HCT116 (cell line): ENCODE data around the gene EIF3A. TPM values are rescaled to one million over a fixed set of nuclear protein-coding genes. Genes with fewer than 3 reads are reported as not detected.

Source experiments
- ATAC-seq: fragments of 200-7000 bp; cut with Tn5 transposase; 2 replicates; pipeline ENCODE4 v1.9.1; 2020; ENCODE audit warnings: mild to moderate bottlenecking, moderate library complexity
- BruUV-seq: library from RNA; stranded (reverse); fragments of 400-500 nt; replicated peaks from 2 replicates; lab custom pipeline; 2021; lab: Mats Ljungman, UMichigan
- CTCF ChIA-PET: fragments of 300-600 bp; sonication (Branson Sonifier 250); formaldehyde crosslinking; loops from one replicate; lab custom pipeline; 2021; ENCODE audit warnings: antibody characterized with exemption; lab: Charles Lee
- POLR2A ChIA-PET: fragments of 300-600, 350-600 bp; sonication (Branson Sonifier 250); formaldehyde crosslinking; loops from one replicate; lab custom pipeline; 2021; ENCODE audit warnings: antibody characterized with exemption; lab: Charles Lee
- RAD21 ChIA-PET, 2 experiments: fragments of 300-600 bp; sonication (Branson Sonifier 250); formaldehyde crosslinking; loops; one replicate each; lab custom pipeline; 2023; ENCODE audit warnings: low total read pairs in 2 of 2; ENCODE audit not compliant: uncharacterized antibody in 2 of 2, unreplicated experiment in 2 of 2, low non-redundant PET in 1 of 2; lab: Charles Lee
- DNase-seq: peaks from one replicate; pipeline ENCODE4 v3.0.0-alpha.2; 2010; ENCODE audit warnings: low read depth, low spot score
- H2AFZ ChIP-seq: fragments of 200-600 bp; shearing (Covaris generic), sonication (generic); 2 replicates; pipeline ENCODE4 v1.6.1; 2017; ENCODE audit warnings: low read depth, mixed run types, mixed read lengths, antibody characterized with exemption, low read length; ENCODE audit not compliant: poor library complexity, severe bottlenecking
- H3K27ac ChIP-seq: 2 replicates; pipeline ENCODE4 v1.5.1; 2012; ENCODE audit warnings: low read depth, low read length
- H3K27me3 ChIP-seq: fragments of 200-600 bp; sonication (generic); 2 replicates; pipeline ENCODE4 v1.6.1; 2016; ENCODE audit warnings: mixed run types, low read length, mixed read lengths; ENCODE audit not compliant: insufficient read depth
- H3K36me3 ChIP-seq, 2 experiments: fragments of 200-500 bp in 1 of 2; fragments of 200-600 bp in 1 of 2; sonication (Bioruptor generic) in 1 of 2; sonication (generic) in 1 of 2; 2 replicates each; pipeline versions ENCODE4 v1.5.1 to v1.6.1; 2014 to 2016; ENCODE audit warnings: low read length in 2 of 2, inconsistent platforms in 1 of 2, mixed read lengths in 1 of 2, mixed run types in 1 of 2; ENCODE audit not compliant: insufficient read depth in 2 of 2, control insufficient read depth in 1 of 2
- H3K4me1 ChIP-seq, 2 experiments: fragments of 200-600 bp in 1 of 2; sonication (generic) in 1 of 2; 2 replicates each; pipeline versions ENCODE4 v1.5.1 to v1.6.1; 2012 to 2017; ENCODE audit warnings: low read length in 2 of 2, inconsistent platforms in 1 of 2, mild to moderate bottlenecking in 1 of 2, mixed read lengths in 1 of 2, mixed run types in 1 of 2, moderate library complexity in 1 of 2; ENCODE audit not compliant: insufficient read depth in 2 of 2, control insufficient read depth in 1 of 2
- H3K4me2 ChIP-seq: fragments of 200-600 bp; sonication (generic); 2 replicates; pipeline ENCODE4 v1.6.1; 2017; ENCODE audit warnings: mixed run types, low read length, mixed read lengths
- H3K4me3 ChIP-seq, 2 experiments: fragments of 200-600 bp in 1 of 2; sonication (generic) in 1 of 2; replicated peaks in 1 of 2; 2 replicates each; pipeline ENCODE4 v1.5.1; 2011 to 2016; ENCODE audit warnings: low read length in 2 of 2, control low read depth in 1 of 2, low read depth in 1 of 2, mild to moderate bottlenecking in 1 of 2, mixed read lengths in 1 of 2, mixed run types in 1 of 2
- H3K79me2 ChIP-seq: fragments of 200-600 bp; sonication (generic); 2 replicates; pipeline ENCODE4 v1.6.1; 2017; ENCODE audit warnings: mild to moderate bottlenecking, mixed run types, low read length, moderate library complexity, mixed read lengths; ENCODE audit not compliant: insufficient read depth
- H3K9ac ChIP-seq: fragments of 200-600 bp; sonication (generic); 2 replicates; pipeline ENCODE4 v1.6.1; 2016; ENCODE audit warnings: low read length, mixed read lengths
- H3K9me2 ChIP-seq: fragments of 200-600 bp; sonication (generic), shearing (Covaris generic); 2 replicates; pipeline ENCODE4 v1.6.1; 2017; ENCODE audit warnings: mixed run types, mild to moderate bottlenecking, moderate library complexity; ENCODE audit not compliant: insufficient read depth
- H3K9me3 ChIP-seq, 2 experiments: fragments of 200-500 bp in 1 of 2; fragments of 200-600 bp in 1 of 2; sonication (Bioruptor generic) in 1 of 2; sonication (generic) in 1 of 2; 2 replicates each; pipeline ENCODE4 v1.6.1; 2014 to 2017; ENCODE audit warnings: low read length in 2 of 2, mixed read lengths in 2 of 2, inconsistent platforms in 1 of 2, low read depth in 1 of 2, mild to moderate bottlenecking in 1 of 2, mixed run types in 1 of 2, moderate library complexity in 1 of 2; ENCODE audit not compliant: control insufficient read depth in 1 of 2, insufficient read depth in 1 of 2
- H4K20me1 ChIP-seq: fragments of 200-600 bp; sonication (generic), shearing (Covaris generic); 2 replicates; pipeline ENCODE4 v1.6.1; 2017; ENCODE audit warnings: mixed run types, mild to moderate bottlenecking, moderate library complexity; ENCODE audit not compliant: insufficient read depth
- CBX3 ChIP-seq: IDR thresholded peaks from 2 replicates; pipeline ENCODE4 v1.6.1; 2012; ENCODE audit warnings: low read depth
- EGR1 ChIP-seq: IDR thresholded peaks from 2 replicates; pipeline ENCODE4 v1.6.1; 2012; ENCODE audit warnings: low read depth
- EZH2phosphoT487 ChIP-seq: fragments of 200-600 bp; IDR thresholded peaks from 2 replicates; pipeline ENCODE4 v1.6.1; 2018; ENCODE audit warnings: antibody characterized with exemption, borderline replicate concordance
- POLR2AphosphoS5 ChIP-seq: IDR thresholded peaks from 2 replicates; pipeline ENCODE4 v1.6.1; 2011; ENCODE audit warnings: mild to moderate bottlenecking, low read depth, low read length, moderate library complexity
- RAD21 ChIP-seq: IDR thresholded peaks from 2 replicates; pipeline ENCODE4 v1.6.1; 2012; ENCODE audit warnings: low read depth, mild to moderate bottlenecking
- intact Hi-C: fragments of 100-400 bp; cut with micrococcal nuclease; formaldehyde crosslinking; loops from 2 replicates; pipeline ENCODE4 v1.10.0; 2022
- total RNA-seq: library from RNA; stranded (reverse); gene quantifications from one replicate; pipeline ENCODE4 v1.2.1, GENCODE V29; 2021; ENCODE audit not compliant: unreplicated experiment
- TF ChIP-seq, protein P1 (sequence below): IDR thresholded peaks from 2 replicates; pipeline ENCODE4 v1.6.1; 2012; ENCODE audit warnings: low read depth
- TF ChIP-seq, protein P2 (sequence below): IDR thresholded peaks from 2 replicates; pipeline ENCODE4 v1.6.1; 2012
- TF ChIP-seq, protein P3 (sequence below), 3 experiments: fragments of 200-600 bp in 1 of 3; sonication (generic) in 1 of 3; IDR thresholded peaks in 2 of 3; conservative IDR thresholded peaks in 1 of 3; 2 replicates each; pipeline ENCODE4 v1.5.1; 2012 to 2017; ENCODE audit warnings: low read depth in 2 of 3, low read length in 2 of 3, antibody characterized with exemption in 1 of 3, borderline replicate concordance in 1 of 3, control low read depth in 1 of 3, mild to moderate bottlenecking in 1 of 3, mixed read lengths in 1 of 3, mixed run types in 1 of 3, moderate library complexity in 1 of 3; ENCODE audit not compliant: insufficient read depth in 1 of 3

The EIF3A gene
- total RNA-seq, 1 experiment from 2014 or later, result 271 TPM

DNA sequence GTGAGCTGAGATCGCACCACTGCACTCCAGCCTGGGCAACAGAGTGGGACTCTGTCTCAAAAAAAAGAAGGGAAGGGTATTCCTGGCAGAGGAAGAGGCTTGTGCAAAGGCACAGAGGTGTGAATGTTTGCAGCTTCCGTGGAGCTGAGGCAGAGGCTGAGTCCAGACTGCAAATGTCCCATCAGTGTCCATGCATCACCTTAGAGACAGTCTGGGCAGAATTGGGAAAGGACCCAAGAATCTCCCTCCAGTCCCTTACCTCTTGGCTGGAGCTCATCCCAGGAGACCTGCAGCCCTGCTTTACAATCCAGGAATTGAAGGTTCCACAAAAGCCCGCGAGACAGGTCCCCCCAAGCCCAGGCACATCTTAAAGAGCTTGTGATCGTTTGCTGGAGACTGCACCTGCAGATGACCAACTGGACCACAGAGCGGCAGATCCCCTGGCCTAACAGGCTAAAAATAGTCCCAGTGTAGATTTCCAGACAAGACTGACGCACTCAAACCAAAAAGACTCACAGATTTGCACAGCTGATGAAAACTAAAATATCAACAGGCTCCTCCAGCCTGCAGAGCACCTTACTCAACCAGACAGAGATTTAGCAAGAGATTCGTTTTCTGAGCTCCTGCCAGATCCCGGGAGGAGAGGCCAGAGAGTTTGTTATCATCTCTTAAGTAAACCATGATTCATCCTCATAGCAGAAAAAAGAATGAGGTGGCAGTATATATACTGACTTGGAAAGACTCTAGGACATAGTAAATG is 74.0 kb downstream of the EIF3A start (continued):
- TF ChIP-seq, protein P1, sequence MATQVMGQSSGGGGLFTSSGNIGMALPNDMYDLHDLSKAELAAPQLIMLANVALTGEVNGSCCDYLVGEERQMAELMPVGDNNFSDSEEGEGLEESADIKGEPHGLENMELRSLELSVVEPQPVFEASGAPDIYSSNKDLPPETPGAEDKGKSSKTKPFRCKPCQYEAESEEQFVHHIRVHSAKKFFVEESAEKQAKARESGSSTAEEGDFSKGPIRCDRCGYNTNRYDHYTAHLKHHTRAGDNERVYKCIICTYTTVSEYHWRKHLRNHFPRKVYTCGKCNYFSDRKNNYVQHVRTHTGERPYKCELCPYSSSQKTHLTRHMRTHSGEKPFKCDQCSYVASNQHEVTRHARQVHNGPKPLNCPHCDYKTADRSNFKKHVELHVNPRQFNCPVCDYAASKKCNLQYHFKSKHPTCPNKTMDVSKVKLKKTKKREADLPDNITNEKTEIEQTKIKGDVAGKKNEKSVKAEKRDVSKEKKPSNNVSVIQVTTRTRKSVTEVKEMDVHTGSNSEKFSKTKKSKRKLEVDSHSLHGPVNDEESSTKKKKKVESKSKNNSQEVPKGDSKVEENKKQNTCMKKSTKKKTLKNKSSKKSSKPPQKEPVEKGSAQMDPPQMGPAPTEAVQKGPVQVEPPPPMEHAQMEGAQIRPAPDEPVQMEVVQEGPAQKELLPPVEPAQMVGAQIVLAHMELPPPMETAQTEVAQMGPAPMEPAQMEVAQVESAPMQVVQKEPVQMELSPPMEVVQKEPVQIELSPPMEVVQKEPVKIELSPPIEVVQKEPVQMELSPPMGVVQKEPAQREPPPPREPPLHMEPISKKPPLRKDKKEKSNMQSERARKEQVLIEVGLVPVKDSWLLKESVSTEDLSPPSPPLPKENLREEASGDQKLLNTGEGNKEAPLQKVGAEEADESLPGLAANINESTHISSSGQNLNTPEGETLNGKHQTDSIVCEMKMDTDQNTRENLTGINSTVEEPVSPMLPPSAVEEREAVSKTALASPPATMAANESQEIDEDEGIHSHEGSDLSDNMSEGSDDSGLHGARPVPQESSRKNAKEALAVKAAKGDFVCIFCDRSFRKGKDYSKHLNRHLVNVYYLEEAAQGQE, result no peak
- TF ChIP-seq RAD21 (no peak), CBX3 (no peak), EGR1 (no peak), EZH2phosphoT487 (no peak)
- TF ChIP-seq, protein P2, sequence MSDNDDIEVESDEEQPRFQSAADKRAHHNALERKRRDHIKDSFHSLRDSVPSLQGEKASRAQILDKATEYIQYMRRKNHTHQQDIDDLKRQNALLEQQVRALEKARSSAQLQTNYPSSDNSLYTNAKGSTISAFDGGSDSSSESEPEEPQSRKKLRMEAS, result no peak

DNA sequence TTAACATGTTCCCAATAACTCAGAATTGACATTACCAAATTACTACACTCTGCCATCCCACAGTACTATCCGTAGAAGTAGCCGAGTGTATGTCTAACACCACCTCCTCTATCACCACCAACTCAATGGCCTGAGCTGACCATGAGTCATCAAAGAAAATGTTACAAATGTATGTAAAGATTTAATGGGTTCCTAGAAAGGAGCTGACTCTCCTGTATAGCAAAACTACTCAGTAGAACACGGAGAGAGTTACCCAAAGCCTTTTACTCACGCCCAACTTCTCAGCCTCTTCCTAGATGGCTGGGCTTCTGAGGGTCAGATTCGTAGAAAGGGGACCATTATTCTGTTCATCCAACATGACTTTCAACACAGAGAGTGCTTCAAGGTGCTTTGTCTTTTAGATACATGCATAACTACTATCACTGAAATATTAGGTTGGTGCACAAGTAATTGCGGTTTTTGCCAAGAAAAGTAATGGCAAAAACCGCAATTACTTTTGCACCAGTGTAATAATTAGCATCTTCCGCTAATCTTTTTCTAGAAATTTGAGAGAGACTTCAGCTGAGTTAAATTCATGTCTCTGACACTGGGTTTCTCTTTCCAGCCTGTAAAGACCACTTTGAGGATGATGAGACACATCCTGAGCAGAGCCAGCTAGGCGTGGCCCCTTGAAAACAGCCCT is 75.1 kb downstream of the EIF3A start:
- intact Hi-C loops, result no loop called here
- H3K9me3 ChIP-seq, result no peaks in the 10 kb centered on the region
- ChIA-PET CTCF (interaction anchor here (1.6 kb wide), 1 partner anchor 11 kb away, joined by 5 read pairs; no protein-coding TSS in a partner anchor), POLR2A (no interaction called here), RAD21 (no interaction called here)
- DNase-seq (no peak), ATAC-seq (no peak)
- no peaks in the 10 kb centered on the region for H4K20me1 ChIP-seq
- no peaks in the 10 kb centered on the region for H3K79me2 ChIP-seq
- no peak overlapping the region for H3K4me3 ChIP-seq
- peak overlapping the region; percentile 27 for H3K4me2 ChIP-seq
- no peaks in the 10 kb centered on the region for H3K36me3 ChIP-seq
- no peak overlapping the region for H3K9ac ChIP-seq
- no peaks in the 10 kb centered on the region for H3K27me3 ChIP-seq
- BruUV-seq, result no TSS peak
- H3K4me1 ChIP-seq, result peaks cover 16 to 36% of the 10 kb centered on the region in 2 experiments
- TF ChIP-seq, protein P1, result no peak
- TF ChIP-seq, protein P3, sequence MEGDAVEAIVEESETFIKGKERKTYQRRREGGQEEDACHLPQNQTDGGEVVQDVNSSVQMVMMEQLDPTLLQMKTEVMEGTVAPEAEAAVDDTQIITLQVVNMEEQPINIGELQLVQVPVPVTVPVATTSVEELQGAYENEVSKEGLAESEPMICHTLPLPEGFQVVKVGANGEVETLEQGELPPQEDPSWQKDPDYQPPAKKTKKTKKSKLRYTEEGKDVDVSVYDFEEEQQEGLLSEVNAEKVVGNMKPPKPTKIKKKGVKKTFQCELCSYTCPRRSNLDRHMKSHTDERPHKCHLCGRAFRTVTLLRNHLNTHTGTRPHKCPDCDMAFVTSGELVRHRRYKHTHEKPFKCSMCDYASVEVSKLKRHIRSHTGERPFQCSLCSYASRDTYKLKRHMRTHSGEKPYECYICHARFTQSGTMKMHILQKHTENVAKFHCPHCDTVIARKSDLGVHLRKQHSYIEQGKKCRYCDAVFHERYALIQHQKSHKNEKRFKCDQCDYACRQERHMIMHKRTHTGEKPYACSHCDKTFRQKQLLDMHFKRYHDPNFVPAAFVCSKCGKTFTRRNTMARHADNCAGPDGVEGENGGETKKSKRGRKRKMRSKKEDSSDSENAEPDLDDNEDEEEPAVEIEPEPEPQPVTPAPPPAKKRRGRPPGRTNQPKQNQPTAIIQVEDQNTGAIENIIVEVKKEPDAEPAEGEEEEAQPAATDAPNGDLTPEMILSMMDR (IDR thresholded peaks at IDR 0.05 in 2 of 3, conservative IDR thresholded peaks at IDR 0.05 in 1 of 3; ENCODE audit: borderline replicate concordance in 1 of 3, insufficient read depth in 1 of 3, low read depth in 2 of 3, low read length in 2 of 3), result no peak
- TF ChIP-seq, protein P2, result no peak
- TF ChIP-seq POLR2AphosphoS5, result no peak
- H3K9me2 ChIP-seq, result no peaks in the 10 kb centered on the region
- no peak overlapping the region for H2AFZ ChIP-seq
- no peak overlapping the region for H3K27ac ChIP-seq
